NAMALWA (cell line): Measurements from ENCODE around the gene DCST1.

Experiments used
- DNase-seq: peaks from one replicate; pipeline ENCODE4 v3.0.0-alpha.2; 2015; ENCODE audit warnings: low spot score

DCST1 gene

DNA sequence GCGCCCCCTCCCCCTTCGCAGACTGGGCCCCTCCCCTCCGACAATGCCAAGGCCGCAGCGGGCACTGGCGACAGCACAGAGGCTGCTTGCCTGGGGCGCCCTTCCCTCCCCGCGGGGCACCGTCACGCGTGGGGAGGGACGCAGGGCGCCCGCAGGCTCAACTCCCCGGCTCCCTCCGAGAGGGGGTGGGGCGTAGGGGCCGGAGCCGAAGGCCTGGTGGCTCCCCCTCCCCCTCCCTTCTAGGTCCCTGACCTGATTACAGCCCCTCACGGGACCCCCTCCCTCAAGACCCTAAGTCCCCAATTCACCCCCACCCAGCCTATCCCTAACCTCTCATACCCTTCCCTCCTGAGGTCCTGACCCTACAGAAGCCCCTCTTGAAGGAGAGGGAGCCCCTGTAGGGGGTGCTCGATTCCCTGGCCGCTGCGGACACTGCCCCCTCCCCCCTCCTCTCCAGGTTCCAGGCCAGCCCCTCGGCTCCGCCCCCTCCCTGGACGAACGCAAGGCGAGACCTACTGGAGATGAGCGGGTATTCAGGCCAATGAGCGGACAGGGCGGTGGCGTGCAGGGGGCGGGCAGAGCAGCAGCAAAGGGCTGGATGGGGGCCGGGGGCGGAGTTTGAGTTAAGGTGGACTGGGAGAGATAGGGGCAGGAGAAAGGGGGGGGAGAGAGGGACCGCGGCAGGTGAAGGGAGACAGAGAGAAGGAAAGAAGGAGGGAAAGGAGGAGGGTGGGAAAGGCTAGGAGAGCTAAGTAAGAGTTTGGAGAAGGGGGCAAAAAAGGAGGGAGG is 31.8 kb upstream of the DCST1 start:
- DNase-seq: peak; percentile 99

DNA sequence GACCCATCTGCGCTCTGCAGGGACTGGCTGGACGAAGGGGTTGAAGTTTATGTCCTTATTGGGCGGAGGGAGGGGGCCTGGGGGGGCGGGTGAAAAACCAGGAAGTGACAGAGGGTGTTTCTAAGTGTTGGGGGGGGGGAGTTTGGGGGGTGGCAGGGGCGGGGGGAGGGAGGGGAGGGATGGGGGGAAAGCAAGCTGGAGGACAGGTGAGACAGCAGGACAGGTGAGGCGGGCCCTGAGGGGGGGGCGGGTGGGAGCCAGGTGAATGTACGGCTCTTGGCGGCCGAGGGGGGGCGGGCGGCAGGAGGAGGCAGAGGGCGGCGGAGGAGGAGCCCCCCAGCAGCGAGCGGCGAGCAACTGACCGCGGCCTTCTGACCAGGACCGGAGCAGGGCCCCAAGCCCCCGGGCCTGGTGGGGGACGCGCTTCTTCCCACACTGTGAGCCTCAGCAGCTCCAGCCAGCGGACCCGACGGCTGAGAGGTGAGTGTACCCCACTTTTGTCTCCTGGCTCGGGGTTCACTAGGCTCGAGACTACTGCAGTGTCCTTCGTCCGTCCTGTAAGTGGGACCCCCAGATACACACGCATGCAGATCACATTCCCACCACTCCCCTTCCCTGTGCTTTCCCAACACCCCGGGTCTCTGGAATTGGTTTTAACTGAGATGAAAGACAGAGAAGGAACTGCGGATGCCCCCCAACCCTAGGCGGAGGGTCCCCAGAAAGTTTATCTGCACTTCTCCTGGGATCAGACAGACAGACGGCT is 31.0 kb upstream of the DCST1 start, which contains the start of gene ZBTB7B:
TSS of gene ZBTB7B (plus strand) at position 339 of the 763 bp plus-strand sequence. CDS start 11,859 bp downstream, outside the sequence.
- no peak for DNase-seq

DNA sequence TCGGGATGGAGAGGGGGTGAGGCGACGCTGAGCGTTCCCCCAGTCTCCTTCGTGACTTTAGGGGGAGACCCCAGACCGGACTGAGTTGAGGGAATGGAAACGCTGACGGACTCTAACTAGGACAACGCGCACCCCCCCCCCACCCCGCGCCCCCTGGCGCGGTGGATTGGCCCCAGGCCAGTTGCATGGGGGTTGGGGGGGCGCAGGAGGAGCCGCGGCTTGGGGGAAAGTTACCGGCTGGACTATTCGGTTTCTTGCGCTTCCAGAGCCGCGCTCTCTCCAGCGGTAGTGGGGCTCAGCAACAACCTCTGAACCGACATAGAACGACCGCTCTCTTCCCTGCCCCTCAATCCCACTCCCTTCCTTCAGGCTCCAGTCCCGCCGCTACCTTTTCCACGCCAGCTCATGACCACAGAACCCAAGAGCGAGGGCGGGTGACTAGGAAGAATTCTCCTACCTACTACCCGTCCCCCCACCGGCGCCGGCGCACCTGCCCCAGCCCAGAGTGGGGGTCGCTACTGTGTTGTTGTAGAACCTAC is 30.3 kb upstream of the DCST1 start:
- peak; percentile 59 for DNase-seq

- DNase-seq: no peak
These were observed 29.8 kb upstream of the DCST1 start for GRCh38 chr1:155003766-155004351.

DNA sequence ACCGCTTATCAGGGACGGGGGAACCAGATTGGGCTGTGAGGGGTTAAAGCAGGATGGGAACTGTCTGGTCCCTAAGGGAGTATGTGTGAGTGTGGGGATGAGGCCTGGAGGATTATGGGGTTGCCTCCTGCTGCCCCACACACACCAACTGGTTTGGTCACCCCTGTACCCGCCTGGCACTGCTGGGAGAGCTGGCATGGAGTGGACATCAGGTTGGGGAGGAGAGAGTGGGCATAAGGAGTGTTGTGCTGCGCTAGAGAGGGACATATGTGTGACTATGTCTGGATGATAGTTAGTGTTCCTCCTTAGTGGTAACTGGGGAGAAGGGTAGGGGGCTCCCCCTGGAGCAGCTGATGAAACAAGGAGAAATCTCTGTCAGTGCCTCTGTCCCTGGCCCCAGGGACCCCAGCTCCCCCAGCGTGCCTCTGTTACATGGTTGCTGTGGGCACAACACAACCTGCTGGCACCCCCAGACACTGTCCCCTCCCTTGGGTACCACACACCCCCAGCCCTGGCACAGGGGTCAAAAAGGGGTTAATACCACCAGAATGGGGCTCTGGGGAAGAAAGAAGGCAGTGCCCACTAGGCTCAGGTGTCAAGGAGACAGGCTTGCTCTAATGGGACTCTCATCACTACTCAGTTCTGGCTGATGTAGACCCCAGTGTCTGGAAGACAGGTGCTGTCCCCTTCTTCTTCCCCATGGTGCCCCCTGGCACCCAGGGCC is 29.1 kb upstream of the DCST1 start:
- no peak for DNase-seq

DNA sequence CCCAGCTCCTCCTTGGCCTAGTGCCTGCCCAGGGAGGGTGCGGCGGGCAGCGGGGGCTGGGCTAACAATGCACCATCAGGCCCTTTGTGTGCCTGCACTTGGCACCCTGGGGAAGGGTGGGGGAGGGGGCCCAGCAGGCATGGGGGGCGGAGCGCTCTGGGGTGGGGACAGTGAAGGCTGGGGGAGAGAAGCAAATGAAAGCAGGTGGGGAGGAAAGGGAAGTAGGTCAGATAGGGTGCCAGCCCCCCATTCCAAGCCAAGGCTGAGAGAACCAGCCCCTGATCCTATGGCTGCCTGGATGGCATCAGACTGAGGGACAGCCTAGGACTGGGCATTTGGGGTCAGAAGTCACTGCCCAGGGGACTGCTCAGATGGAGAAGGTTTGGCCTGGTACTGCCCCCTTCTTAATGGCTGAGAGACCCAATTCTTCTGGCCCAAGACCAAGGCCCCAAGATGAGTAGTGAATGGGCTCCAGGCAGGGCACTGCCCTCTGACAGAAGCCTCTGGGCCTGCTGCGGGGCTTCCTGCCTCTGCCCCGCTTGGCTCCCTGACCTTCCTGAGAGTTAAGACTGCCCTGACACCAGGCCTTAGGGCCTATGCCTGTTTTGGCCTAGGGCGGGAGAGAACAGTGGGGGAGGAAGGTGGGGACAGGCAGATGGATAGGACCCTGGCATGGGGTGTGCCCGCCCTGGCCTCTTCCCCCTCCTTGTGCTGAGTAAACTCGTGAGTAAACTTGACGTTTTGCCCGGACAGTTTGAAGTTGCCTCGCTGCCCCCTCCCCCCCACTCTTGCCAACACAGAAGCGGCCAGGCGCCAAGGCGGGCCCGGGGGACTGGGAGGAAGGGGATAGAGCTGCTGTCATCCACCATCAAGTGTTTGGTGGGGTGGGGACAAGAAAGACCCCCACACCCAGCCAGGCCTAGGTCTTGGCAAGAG is 28.3 kb upstream of the DCST1 start:
- no peak for DNase-seq

- DNase-seq: peak; percentile 78
These were observed 27.0 kb upstream of the DCST1 start for GRCh38 chr1:155006601-155007101.

DNA sequence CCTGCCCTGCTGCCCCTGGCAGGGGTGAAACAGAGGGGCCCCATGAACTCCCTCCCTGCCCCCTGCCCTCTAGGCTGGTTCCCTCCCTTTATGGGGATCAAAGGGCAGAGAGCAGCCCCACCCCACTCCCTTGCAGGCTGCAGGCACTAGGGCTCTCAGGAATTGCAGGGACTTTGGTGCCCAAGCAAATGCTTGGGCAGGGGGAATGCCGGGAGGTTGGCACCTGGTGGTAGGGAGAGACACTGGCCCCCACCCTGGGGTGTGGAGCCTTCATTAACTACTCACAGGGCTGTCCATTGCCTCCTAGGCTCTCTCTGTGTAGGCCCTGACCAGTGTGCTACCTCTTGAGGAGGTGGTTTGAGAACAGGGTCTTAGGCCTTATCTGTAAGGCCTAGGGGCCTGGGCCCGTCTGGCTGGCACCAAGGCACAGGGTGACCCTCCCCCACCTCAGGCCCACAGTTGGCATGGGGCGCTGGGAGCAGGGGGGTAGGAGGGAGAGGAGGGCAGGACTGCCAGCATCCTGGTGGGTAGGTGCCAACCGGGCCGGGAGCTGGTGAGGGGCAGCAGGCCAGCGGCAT is 26.3 kb upstream of the DCST1 start:
- DNase-seq: no peak

- DNase-seq: no peak
These were observed 25.3 kb upstream of the DCST1 start for GRCh38 chr1:155008015-155008941.

DNA sequence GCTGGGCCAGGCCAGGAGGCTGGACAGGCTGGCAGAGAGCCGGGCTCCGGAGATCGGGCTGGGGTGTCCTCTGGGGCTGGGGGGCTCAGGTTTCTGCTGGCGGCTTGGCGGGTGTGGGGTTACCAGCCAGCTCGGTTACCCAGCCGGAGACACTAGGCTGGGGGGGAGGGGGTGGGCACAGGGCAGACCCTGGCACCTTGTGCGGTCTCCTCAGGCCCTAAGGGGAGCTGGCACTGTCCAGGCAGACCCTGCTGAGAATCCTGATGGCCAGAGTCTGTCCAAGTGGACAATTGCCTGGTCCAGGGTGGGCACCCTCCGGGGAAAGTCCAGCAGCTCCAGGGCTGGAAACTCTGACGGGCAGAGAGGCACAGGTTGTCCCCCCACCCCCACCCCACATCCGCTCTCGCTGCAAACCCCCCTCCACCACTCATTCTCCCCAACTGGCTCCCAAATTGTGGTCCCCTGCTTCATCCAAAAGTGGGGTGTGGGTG is 24.4 kb upstream of the DCST1 start:
- no peak for DNase-seq

GRCh38 chr1:155009742-155010141 is 23.9 kb upstream of the DCST1 start:
- no peak for DNase-seq

DNA sequence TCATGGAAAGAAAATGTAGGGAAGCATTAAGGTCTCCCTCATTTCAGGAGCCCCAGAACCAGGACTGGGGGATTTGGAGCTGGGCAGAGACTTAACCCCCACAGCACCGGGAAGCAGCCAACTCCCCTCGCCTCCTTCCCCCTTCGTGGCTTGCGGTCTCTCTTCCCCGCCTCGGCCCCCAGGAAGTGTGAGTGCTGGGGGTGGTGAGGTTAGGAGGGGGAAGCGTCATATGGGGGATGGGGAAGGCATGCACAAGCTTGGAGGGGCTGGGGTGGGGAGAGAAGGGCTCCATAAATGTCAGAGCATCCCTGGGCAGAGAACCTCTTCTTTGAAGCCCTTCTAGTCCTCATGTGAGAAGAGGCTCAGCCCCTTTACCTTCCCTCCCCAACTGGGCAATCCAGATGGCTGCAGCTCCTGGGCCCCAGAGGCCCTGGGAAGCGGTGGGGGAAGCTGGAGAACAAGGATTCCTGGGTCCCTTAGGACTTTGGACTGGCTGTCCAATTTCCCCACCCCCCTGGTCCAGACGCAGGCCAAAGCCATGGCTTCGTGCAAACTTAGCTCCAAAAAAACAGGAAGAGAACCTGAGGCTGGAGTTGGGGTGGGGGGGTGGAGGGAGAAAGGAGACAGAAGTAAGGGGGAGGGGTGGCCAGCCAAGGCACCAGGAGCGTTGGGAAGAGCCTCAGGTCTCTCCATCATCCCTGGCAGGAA is 23.3 kb upstream of the DCST1 start:
- DNase-seq: no peak

- no peak for DNase-seq
These were observed 22.6 kb upstream of the DCST1 start for GRCh38 chr1:155011004-155011416.

GRCh38 chr1:155011437-155012025 is 22.1 kb upstream of the DCST1 start:
- DNase-seq: no peak

DNA sequence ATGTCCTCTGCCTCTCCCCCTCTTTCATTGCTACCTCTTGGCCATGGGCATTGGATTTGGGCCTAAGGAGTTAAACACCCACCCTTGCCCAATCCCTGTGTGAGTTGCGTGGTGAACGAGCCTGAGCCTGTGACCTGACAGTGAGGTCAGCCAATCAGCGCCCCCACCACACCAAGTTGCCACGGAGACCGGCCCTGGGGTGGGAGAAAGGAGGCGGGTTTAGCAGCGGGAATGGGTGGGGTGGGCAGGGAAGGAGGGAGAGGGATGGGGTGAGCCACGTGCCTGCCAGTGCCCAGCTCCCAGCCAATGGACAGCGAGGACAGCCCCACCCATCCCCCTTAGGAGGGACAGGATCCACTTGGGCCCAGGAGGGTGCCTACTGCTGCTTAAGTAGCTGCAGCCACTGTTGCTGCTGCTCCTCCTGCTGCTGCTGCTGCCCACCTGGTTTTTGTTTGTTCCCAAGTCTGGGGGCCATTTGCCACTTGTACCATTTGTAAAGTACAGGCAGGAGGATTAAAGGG is 21.5 kb upstream of the DCST1 start:
- no peak for DNase-seq

DNA sequence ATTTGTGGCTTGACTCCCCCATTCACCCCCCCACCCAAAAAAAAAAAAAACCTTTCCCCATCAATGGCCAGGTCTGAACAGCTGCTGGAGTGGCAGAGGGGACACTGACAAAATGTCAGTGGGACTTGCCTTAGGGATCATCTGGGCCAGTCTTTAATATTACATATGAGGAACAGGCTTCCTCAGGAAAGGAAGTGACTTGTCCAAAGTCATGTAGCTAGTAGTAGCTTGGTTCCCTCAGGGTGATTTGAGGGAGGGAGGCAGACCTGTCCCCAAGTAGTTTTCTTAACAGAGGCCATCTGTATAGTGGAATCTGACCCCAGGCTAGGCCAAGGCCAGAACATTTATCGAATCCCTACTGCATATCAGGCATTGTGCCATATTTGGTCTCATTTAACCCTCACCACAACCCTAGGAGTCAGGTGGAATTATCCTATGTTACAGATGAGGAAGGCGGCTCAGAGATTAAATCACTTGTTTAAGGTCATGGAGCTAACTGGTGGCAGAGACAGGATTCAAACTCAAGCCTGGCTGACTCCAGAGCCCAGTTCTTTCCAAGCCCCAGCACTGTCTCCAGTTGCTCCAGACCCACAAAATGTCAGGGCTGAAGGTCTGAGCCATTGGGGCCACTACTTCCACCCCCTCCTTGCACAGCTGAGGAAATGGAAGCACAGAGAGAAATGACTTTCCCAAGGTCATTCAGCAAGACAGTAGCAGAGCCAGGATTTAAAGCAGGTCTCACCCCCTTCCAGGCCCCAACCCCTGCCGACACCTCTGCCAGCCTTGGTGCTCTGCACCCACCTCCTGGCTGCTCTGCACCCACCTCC is 20.6 kb upstream of the DCST1 start:
- DNase-seq: no peak

DNA sequence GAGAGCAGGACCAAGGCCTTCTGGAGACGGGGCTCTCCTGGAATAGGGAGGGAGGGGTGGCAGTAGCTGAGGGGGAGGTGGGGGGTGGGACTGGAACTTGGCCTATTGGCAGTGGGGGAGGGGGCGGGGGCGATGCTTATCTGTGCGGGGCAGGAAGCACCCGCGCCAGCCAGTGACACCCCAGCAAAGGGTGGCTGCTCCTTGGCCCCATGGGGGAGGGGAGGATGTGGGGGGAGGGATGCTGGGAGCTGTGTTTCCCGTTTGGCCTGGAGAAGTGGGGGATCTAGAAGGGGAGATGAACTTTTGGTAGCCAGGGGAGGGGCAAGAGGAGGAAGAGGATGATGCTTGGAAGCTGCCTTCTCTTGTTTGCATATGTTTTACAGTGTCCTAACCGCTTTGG is 20.0 kb upstream of the DCST1 start:
- DNase-seq: no peak
